ENCODE data around the gene CLCN7.
"Not testable (repeated sequence)": the region's sequence is repeated elsewhere in the genome, so short reads cannot be mapped to it uniquely, and the experiment has no call there.

CLCN7 gene

GRCh38 chr16:1485847-1486496, 11.1 kb upstream of the CLCN7 start:
- no peak for DNase-seq (ENCODE audit: low read depth)
- H3K4me3 ChIP-seq (ENCODE audit: low read length): no peak overlapping the region
- no peak for TF ChIP-seq CTCF (conservative IDR thresholded peaks at IDR 0.05; ENCODE audit: low read length)

GRCh38 chr16:1481906-1482835, 7.3 kb upstream of the CLCN7 start:
- no peak for DNase-seq (ENCODE audit: low read depth)
- H3K4me3 ChIP-seq (ENCODE audit: low read length): no peak overlapping the region
- no peak for TF ChIP-seq CTCF (conservative IDR thresholded peaks at IDR 0.05; ENCODE audit: low read length)

- DNase-seq (ENCODE audit: low read depth); H3K4me3 ChIP-seq (ENCODE audit: low read length): not testable (repeated sequence)
Measured at GRCh38 chr16:1478937-1479336, 4.1 kb upstream of the CLCN7 start.

- DNase-seq (ENCODE audit: low read depth): no peak
- no peak overlapping the region for H3K4me3 ChIP-seq (ENCODE audit: low read length)
- no peak for TF ChIP-seq CTCF (conservative IDR thresholded peaks at IDR 0.05; ENCODE audit: low read length)
Measured at GRCh38 chr16:1477033-1477432, 2.2 kb upstream of the CLCN7 start.

GRCh38 chr16:1475552-1476114, 805 bp upstream of the CLCN7 start:
- DNase-seq (ENCODE audit: low read depth): no peak
- H3K4me3 ChIP-seq (ENCODE audit: low read length): peak overlapping the region; percentile 63
- TF ChIP-seq CTCF (conservative IDR thresholded peaks at IDR 0.05; ENCODE audit: low read length): no peak

GRCh38 chr16:1474082-1474795, 589 bp downstream of the CLCN7 start:
- no peak for TF ChIP-seq CTCF (conservative IDR thresholded peaks at IDR 0.05; ENCODE audit: low read length)
- peak overlapping the region; percentile 63 for H3K4me3 ChIP-seq (ENCODE audit: low read length)
- peak; percentile 29 for DNase-seq (ENCODE audit: low read depth)

GRCh38 chr16:1472974-1473373, 1.9 kb downstream of the CLCN7 start:
- no peak for DNase-seq (ENCODE audit: low read depth)
- TF ChIP-seq CTCF (conservative IDR thresholded peaks at IDR 0.05; ENCODE audit: low read length): no peak
- H3K4me3 ChIP-seq (ENCODE audit: low read length): no peak overlapping the region

Measured in AG10803 (cell line).